GM12864 (cell line): Measurements from ENCODE around the gene FBXO17.
"Not testable (repeated sequence)": the region's sequence is repeated elsewhere in the genome, so short reads cannot be mapped to it uniquely, and the experiment has no call there.

Experiments used
- DNase-seq: peaks from one replicate; pipeline ENCODE4 v3.0.0-alpha.2; 2011; ENCODE audit warnings: low read depth
- H3K4me3 ChIP-seq: 2 replicates; pipeline ENCODE4 v1.5.1; 2011; ENCODE audit warnings: mild to moderate bottlenecking, low read depth, low read length, control low read depth
- TF ChIP-seq, protein P1 (sequence below): IDR thresholded peaks from 2 replicates; pipeline ENCODE4 v1.5.1; 2011; ENCODE audit warnings: low read depth, mild to moderate bottlenecking, moderate library complexity, low read length, control low read depth, inconsistent platforms; ENCODE audit errors: missing control alignments

The FBXO17 gene

DNA sequence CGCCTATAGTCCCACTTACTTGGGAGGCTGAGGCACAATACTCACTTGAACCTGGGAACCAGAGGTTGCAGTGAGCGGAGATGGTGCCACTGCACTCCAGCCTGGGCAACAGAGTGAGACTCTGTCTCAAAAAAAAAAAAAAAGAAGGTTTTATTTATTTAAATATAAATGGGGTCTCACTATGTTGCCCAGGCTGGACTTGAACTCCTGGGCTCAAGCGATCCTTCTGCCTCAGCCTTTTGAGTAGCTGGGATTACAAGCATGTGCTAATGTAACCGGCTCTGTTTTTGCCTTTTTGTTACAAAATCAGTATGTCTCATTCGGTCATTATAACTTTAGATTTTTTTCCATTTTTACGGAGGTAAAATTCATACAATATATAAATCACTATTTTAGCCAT is 32.6 kb upstream of the FBXO17 start:
- TF ChIP-seq, protein P1, sequence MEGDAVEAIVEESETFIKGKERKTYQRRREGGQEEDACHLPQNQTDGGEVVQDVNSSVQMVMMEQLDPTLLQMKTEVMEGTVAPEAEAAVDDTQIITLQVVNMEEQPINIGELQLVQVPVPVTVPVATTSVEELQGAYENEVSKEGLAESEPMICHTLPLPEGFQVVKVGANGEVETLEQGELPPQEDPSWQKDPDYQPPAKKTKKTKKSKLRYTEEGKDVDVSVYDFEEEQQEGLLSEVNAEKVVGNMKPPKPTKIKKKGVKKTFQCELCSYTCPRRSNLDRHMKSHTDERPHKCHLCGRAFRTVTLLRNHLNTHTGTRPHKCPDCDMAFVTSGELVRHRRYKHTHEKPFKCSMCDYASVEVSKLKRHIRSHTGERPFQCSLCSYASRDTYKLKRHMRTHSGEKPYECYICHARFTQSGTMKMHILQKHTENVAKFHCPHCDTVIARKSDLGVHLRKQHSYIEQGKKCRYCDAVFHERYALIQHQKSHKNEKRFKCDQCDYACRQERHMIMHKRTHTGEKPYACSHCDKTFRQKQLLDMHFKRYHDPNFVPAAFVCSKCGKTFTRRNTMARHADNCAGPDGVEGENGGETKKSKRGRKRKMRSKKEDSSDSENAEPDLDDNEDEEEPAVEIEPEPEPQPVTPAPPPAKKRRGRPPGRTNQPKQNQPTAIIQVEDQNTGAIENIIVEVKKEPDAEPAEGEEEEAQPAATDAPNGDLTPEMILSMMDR, result no peak
- no peak for DNase-seq
- no peak overlapping the region for H3K4me3 ChIP-seq

DNA sequence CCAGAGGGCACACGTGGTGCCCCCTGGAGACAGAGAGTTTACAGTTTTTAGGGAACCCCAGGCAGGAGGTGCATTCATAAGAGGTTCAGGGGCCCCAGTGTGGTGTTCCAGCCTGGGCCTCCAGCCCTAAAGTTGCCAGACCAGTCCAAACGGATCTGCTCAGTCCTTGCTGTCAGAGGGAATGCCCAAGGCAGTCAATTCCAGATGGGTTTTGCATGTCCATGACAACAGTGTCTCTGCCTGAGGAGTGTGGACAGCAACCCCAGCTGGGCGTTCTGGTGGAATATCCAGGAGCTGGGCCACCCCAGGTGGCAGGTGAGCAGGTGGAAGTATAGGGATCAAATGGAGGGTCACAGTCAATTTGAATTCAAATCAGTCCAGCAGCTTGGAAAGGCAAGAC is 31.6 kb upstream of the FBXO17 start:
- TF ChIP-seq, protein P1, result no peak
- no peak for DNase-seq
- no peak overlapping the region for H3K4me3 ChIP-seq

DNA sequence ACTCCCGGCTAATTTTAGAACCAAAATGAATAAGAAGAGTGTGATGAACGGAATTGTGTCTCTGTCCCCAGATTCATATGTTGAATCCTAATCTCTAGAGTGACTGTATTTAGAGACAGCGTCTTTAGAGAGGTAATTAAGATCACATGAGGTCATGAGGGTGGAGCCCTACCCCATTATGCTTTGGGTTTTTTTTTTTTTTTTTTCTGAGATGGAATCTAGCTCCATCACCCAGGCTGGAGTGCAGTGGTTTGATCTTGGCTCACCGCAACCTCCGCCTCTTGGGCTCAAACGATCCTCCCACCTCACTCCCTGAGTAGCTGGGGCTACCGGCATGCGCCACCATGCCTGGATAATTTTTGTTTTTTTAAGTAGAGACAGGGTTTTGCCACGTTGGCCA is 28.9 kb upstream of the FBXO17 start:
- no peak for DNase-seq
- TF ChIP-seq, protein P1, result no peak
- H3K4me3 ChIP-seq, result no peak overlapping the region

DNA sequence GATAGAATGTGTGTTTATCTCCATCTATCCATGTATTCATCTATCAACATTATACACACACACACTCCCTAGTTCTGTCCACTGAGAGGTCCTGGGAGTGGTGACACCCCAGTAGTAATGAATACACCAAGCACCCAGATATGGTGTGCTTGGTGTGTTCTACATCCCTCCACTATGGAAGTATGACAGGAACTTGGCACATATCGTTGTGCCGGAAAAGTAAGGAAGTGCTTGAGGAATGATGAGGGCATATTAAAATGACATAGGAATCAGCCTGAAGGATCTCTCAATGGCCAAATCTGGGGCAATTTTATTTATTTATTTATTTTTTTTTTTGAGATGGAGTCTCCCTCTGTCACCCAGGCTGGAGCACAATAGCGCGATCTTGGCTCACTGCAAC is 28.3 kb upstream of the FBXO17 start:
- H3K4me3 ChIP-seq, result no peak overlapping the region
- TF ChIP-seq, protein P1, result no peak
- no peak for DNase-seq

DNA sequence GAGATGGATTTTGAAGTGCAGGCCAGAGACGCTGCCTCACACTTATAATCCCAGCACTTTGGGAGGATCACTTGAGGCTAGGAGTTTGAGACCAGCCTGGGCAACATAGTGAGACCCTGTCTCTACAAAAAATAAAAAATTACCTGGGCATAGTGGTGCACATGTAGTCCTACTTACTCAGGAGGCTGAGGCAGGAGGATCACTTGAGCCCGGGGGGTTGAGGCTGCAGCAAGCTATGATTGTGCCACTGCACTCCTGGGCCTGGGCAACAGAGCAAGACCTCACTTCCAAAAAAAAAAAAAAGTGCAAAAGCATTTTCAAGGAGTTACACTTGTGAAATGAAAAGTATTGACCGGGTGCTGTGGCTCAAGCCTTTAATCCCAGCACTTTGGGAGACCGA is 27.6 kb upstream of the FBXO17 start:
- no peak overlapping the region for H3K4me3 ChIP-seq
- no peak for DNase-seq
- TF ChIP-seq, protein P1, result no peak

DNA sequence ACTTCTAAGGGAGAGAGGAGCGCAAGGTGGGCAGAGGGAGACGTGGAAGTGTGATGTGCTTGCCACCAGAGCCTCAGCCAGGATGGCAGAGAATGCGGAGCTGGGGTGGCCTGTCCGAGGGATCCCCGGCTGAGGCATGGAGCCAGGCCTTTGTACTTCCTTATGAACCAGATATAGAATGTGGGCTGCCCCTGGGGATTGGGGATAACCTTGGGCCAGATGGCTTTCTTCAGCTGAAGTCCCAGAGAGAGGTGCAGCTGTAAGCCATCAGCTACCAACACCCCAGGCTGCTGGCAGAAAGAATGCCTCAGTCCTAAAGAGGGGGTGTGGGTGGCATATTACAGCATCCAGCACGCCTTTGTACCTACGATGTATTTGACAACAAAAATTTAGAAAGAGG is 25.5 kb upstream of the FBXO17 start:
- TF ChIP-seq, protein P1, result no peak
- no peak for DNase-seq
- no peak overlapping the region for H3K4me3 ChIP-seq

DNA sequence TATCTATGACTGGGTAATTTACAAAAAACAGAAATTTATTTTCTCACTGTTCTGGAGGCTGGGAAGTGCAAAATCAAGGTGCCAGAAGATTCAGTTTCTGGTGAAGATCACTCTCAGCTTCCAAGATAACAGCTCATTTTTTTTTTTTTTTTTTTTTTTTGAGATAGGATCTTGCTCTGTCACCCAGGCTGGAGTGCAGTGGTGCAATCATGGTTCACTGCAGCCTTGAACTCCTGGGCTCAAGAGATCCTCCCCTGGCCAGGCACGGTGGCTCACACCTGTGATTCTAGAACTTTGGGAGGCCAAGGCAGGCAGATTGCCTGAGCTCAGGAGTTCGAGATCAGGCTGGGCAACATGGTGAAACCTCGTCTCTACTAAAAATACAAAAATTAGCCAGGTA is 22.0 kb upstream of the FBXO17 start:
- DNase-seq, result not testable (repeated sequence)

DNA sequence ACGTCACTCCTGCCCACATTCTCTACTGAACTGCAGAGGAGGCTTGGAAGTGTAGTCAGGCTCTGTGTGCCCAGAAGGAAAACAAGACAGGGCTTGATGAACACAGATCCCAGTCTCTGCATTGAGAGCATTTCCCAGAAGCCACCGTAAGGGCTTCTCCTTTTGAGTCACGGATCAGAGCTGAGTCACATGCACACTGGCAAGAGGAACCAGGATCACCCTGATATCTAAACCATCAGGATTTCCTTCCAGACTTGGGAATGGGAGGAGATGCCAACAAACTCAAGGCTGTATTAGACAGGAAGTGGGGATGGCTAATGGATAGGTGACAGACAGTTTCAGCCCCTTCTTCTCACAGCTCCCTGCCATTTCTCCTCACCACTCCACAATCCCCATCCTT is 17.7 kb upstream of the FBXO17 start:
- H3K4me3 ChIP-seq, result no peak overlapping the region
- no peak for DNase-seq
- TF ChIP-seq, protein P1, result no peak

More for the DNA sequence above, 22.0 kb upstream of the FBXO17 start:
- not testable (repeated sequence) for H3K4me3 ChIP-seq
